NCI-H146 (cell line): Measurements from ENCODE around the gene LRRN2.
"Not testable (repeated sequence)": the region's sequence is repeated elsewhere in the genome, so short reads cannot be mapped to it uniquely, and the experiment has no call there.

Source experiments
- DNase-seq: peaks from one replicate; lab custom pipeline; 2025; lab: John Stamatoyannopoulos, UW

Gene LRRN2

GRCh38 chr1:204685236-204686006 lies at the start of gene LRRN2:
LRRN2 (minus strand) TSS chr1:204685738; CDS start chr1:204619992, 65,746 bp downstream.
- DNase-seq: peak; percentile 45

GRCh38 chr1:204735042-204735441 lies 49.5 kb upstream of the LRRN2 start:
- no peak for DNase-seq

GRCh38 chr1:204733869-204734596 lies 48.5 kb upstream of the LRRN2 start:
- DNase-seq: no peak

- no peak for DNase-seq
These were observed 47.8 kb upstream of the LRRN2 start for GRCh38 chr1:204733289-204733688.

- no peak for DNase-seq
These were observed 46.5 kb upstream of the LRRN2 start for GRCh38 chr1:204731985-204732575.

GRCh38 chr1:204731509-204731908 lies 46.0 kb upstream of the LRRN2 start:
- DNase-seq: peak; percentile 25

GRCh38 chr1:204730826-204731459 lies 45.4 kb upstream of the LRRN2 start:
- DNase-seq: peak; percentile 93

GRCh38 chr1:204729516-204729915 lies 44.0 kb upstream of the LRRN2 start:
- DNase-seq: no peak

GRCh38 chr1:204728456-204728855 lies 42.9 kb upstream of the LRRN2 start:
- DNase-seq: no peak

- DNase-seq: no peak
These were observed 42.5 kb upstream of the LRRN2 start for GRCh38 chr1:204728045-204728444.

GRCh38 chr1:204727438-204727837 lies 41.9 kb upstream of the LRRN2 start:
- not testable (repeated sequence) for DNase-seq

GRCh38 chr1:204726478-204726877 lies 40.9 kb upstream of the LRRN2 start:
- DNase-seq: no peak

- DNase-seq: peak; percentile 19
These were observed 40.4 kb upstream of the LRRN2 start for GRCh38 chr1:204725821-204726448.

- DNase-seq: no peak
These were observed 37.7 kb upstream of the LRRN2 start for GRCh38 chr1:204723131-204723787.

- no peak for DNase-seq
These were observed 36.0 kb upstream of the LRRN2 start for GRCh38 chr1:204721373-204722055.

GRCh38 chr1:204716660-204717059 lies 31.1 kb upstream of the LRRN2 start:
- DNase-seq: no peak

- DNase-seq: peak; percentile 5
These were observed 29.4 kb upstream of the LRRN2 start for GRCh38 chr1:204714861-204715511.

- no peak for DNase-seq
These were observed 28.8 kb upstream of the LRRN2 start for GRCh38 chr1:204714194-204714860.

- DNase-seq: no peak
These were observed 28.0 kb upstream of the LRRN2 start for GRCh38 chr1:204713541-204713940.
